IMR-90 (cell line): Measurements from ENCODE around the gene LAIR2.

ENCODE experiments used
- BHLHE40 ChIP-seq: fragments of 150-350 bp; IDR thresholded peaks from 2 replicates; pipeline ENCODE4 v1.6.1; 2016; ENCODE audit warnings: mild to moderate bottlenecking, low read depth, low read length
- CEBPB ChIP-seq: IDR thresholded peaks from 2 replicates; pipeline ENCODE4 v1.6.1; 2012; ENCODE audit warnings: low read depth, low read length, improper control_type of control experiment
- CHD1 ChIP-seq: IDR thresholded peaks from 2 replicates; pipeline ENCODE4 v1.6.1; 2012; ENCODE audit warnings: low read depth, low read length, improper control_type of control experiment
- ELK1 ChIP-seq: fragments of 150-350 bp; IDR thresholded peaks from 2 replicates; pipeline ENCODE4 v1.6.1; 2016; ENCODE audit warnings: low read depth, mild to moderate bottlenecking, low read length, moderate library complexity, borderline replicate concordance
- MAFK ChIP-seq: IDR thresholded peaks from 2 replicates; pipeline ENCODE4 v1.6.1; 2012; ENCODE audit warnings: low read depth, low read length, improper control_type of control experiment
- MXI1 ChIP-seq: IDR thresholded peaks from 2 replicates; pipeline ENCODE4 v1.6.1; 2012; ENCODE audit warnings: low read depth, mild to moderate bottlenecking, low read length, moderate library complexity, borderline replicate concordance
- POLR2A ChIP-seq: IDR thresholded peaks from 2 replicates; pipeline ENCODE4 v1.6.1; 2012; ENCODE audit warnings: mild to moderate bottlenecking, low read depth, low read length
- RAD21 ChIP-seq: IDR thresholded peaks from 2 replicates; pipeline ENCODE4 v1.6.1; 2012; ENCODE audit warnings: low read length, improper control_type of control experiment
- RFX5 ChIP-seq: IDR thresholded peaks from 2 replicates; pipeline ENCODE4 v1.8.0; 2012; ENCODE audit warnings: low read depth, mild to moderate bottlenecking, low read length, moderate library complexity
- TF ChIP-seq, protein P1 (sequence below): conservative IDR thresholded peaks from 2 replicates; pipeline ENCODE4 v1.5.1; 2012; ENCODE audit warnings: mild to moderate bottlenecking, low read depth, low read length, improper control_type of control experiment

- TF ChIP-seq, protein P1, sequence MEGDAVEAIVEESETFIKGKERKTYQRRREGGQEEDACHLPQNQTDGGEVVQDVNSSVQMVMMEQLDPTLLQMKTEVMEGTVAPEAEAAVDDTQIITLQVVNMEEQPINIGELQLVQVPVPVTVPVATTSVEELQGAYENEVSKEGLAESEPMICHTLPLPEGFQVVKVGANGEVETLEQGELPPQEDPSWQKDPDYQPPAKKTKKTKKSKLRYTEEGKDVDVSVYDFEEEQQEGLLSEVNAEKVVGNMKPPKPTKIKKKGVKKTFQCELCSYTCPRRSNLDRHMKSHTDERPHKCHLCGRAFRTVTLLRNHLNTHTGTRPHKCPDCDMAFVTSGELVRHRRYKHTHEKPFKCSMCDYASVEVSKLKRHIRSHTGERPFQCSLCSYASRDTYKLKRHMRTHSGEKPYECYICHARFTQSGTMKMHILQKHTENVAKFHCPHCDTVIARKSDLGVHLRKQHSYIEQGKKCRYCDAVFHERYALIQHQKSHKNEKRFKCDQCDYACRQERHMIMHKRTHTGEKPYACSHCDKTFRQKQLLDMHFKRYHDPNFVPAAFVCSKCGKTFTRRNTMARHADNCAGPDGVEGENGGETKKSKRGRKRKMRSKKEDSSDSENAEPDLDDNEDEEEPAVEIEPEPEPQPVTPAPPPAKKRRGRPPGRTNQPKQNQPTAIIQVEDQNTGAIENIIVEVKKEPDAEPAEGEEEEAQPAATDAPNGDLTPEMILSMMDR, result no peak
- TF ChIP-seq MXI1 (no peak), MAFK (no peak), BHLHE40 (no peak), RAD21 (no peak), ELK1 (no peak), POLR2A (no peak), CEBPB (no peak), RFX5 (no peak), CHD1 (no peak)
These were observed 8.6 kb upstream of the LAIR2 start for GRCh38 chr19:54493967-54494585.
